Measurements from ENCODE around the gene HS2ST1.

GRCh38 chr1:86872086-86872485, 42.3 kb upstream of the HS2ST1 start:
- no peak for TF ChIP-seq CTCF (IDR thresholded peaks at IDR 0.05)
- TF ChIP-seq POLR2A (IDR thresholded peaks at IDR 0.05): no peak
